HG03066 (cell line): Measurements from ENCODE around the gene ADRM1.

Experiments
- ATAC-seq: cut with Tn5 transposase; IDR thresholded peaks from one replicate; pipeline ENCODE4 v1.9.1; 2021; ENCODE audit warnings: low read depth; ENCODE audit not compliant: unreplicated experiment

Gene ADRM1

GRCh38 chr20:62309198-62309944 is 6.6 kb downstream of the ADRM1 start:
- ATAC-seq = no peak

DNA sequence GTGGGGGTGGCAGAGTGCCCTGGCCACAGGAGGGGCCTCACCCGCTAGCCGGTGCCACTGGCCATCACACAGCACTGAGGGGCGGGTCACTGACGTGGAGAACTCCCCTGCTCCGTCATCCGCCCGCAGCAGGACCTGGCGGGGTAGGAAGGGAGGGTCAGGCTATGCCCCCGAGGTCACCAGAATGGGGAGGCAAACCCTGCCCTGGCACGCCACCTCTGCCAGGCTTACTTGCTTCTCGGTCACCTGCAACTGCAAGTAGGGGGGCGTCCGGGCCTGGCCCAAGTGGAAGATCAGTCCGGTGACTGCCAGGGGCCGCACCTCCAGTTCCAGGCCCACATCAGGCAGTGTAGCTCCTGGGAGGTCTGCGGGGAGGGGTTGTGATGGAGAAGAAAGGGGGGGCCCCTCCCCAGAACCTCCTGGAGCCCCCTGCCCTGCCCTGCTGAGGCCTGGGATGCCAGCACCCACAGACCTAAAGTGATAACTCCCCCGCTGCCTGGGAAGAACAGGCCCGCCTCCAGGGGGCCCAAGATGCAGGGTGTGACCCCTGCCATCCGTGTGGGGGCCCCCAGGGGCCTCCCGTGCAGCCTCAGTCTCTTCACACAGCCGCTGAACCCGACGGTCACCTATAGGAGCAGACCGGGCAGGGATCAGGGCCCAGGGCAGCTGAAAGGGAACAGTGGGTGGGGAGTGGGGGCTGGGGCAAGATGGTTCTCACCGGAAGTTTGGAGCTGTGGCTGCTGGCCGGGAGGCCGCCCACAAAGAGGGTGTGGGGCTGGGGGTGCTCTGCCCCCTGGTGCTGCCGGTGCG is 7.4 kb downstream of the ADRM1 start:
- ATAC-seq = no peak

DNA sequence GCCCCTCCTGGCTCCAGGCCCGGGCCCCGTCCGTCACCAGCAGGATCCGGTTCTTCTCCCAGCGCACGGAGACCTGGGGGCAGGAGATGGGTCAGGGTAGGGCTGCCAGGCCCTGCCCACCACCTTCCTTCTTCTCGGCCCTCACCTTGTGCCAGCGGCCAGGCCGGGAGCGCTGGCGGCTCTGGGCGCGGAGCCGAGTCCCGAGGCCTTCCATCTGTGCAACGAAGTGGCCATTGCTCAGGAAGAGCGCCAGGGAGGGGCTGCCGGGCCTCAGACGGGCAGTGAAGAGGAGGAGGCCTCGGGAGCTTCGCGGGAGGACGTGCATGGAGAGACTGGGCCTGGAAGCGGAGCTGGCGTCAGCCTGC is 7.9 kb downstream of the ADRM1 start:
- ATAC-seq = no peak

GRCh38 chr20:62311150-62311549 is 8.4 kb downstream of the ADRM1 start:
- no peak for ATAC-seq

DNA sequence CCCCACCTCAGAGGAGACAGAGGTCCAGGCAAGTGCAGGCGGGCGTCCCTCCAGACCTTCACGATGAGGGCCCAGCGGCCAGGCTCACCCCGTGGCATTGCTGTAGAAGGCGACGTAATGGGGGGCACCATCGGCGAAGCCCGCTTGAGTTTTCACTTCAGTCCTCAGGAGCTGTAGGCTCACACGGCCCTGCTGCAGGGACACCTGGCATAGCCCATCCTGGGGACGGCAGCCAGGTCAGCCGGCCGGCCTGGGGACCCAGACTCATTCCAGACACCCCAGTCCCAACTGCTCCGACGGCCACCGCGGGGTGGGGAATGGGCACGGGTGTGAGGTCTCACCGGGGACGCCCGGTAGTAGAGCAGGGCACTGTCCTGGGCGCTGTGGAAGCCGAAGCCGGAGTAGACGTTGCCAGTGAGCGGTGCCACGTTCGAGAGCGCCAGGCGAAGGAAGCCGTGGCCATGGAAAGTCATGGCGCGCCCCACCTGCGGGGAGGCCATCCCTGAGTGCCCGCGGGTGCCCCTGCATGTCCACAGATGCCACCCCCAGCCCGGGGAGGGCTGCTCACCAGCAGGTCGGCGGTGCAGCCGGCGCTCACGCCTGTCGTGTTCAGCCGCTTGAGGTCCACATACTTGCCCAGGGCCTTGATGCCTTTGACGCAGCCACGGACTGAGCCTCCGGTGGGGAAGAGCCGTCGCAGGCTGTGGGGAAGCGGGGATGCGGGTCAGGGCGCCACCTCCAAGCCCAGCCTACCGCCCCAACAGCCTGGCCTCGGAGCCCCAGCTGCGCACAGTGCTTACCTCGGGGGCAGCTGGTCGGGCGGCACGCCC is 9.2 kb downstream of the ADRM1 start:
- no peak for ATAC-seq

DNA sequence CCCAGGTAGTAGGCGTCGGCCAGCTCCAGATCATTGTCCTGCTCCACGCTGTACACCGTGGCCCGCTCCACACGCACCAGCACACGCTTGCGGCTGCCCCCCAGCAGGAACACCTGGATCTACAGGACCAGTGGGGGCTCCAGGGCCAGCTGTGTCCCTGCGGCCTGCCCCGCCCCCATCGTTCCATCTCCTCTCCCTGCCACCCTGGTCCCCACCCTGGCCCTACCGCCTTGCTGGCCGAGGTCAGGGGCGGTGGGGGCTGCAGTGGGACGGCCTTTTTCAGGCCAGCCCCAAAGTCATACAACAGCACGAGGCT is 9.8 kb downstream of the ADRM1 start:
- no peak for ATAC-seq

- ATAC-seq = no peak
These were observed 10.2 kb downstream of the ADRM1 start for GRCh38 chr20:62313021-62313420.

DNA sequence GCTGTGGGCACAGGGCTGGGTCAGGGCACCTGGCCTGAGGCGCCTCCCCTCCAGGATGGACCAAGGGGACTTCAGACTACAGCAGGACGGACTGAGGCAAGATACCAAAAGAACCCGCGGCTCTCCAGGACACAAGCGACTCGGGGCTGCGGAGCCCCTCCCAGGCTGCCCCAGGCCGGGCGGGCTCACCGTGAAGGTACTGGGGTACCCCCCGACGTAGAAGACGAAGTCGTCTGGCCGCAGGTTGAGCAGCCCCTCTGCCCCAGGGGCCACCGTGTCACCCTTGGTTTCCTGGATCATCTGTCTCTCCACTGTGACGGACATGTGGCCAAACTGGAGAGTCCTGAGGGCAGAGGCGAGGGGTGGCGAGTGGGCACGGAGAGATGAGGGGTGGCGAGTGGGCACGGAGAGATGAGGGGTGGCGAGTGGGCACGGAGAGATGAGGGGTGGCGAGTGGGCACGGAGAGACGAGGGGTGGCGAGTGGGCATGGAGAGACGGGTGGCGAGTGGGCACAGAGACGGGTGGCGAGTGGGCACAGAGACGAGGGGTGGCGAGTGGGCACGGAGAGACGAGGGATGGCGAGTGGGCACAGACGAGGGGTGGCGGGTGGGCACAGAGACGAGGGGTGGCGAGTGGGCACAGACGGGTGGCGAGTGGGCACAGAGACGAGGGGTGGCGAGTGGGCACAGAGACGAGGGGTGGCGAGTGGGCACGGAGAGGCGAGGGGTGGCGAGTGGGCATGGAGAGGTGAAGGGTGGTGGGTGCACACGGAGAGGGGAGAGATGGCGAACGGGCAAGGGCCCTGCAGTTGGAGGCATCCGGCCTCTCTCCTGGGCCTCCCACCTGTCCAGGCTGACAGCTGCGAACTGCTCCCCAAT is 10.9 kb downstream of the ADRM1 start:
- no peak for ATAC-seq

GRCh38 chr20:62314339-62314638 is 11.5 kb downstream of the ADRM1 start:
- ATAC-seq = no peak

GRCh38 chr20:62314711-62315302 is 12.0 kb downstream of the ADRM1 start:
- no peak for ATAC-seq

DNA sequence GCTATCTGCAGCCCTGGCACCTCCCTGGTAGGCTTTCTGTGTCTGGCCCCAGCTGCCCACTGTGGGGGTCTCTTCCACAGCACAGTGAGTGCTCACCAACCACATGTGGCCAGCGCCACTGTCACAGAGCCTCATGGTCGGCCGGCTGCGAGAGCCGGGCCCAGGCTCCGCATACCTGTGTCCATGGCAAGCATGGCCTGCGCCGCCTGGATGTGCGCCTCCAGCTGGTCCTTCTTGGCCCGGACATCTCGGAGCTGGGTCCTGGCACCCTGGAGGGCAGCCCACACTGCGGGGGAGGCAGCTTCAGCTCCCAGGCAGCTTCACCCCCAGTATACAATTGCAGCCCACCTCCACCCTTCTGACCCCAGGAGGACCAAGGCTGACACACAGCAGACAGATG is 13.0 kb downstream of the ADRM1 start:
- ATAC-seq = no peak

GRCh38 chr20:62316331-62317166 is 13.8 kb downstream of the ADRM1 start:
- ATAC-seq = no peak

DNA sequence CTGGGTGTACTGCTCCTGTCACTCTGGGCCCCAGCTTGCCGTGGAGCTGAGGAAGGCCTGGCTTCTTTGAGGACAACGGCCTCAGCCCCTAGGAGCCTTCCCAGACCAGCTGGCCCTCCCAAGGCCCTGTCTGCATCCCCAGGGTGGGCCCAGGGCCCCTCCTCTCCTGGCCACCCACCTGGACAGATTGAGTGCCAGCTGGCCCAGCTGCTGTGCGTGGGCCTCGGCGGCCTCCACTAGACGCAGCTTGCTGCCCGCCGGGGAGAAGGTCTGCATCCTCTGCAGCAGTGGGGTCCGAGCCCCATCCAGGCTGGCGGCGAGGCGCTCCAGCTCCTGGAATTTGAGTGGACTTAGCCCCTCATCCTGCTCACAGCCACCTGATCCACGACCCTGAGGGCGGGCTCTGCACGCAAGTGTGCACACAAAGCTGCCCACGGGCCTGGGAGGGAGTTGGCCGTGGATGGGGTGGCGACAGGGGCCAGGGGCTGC is 14.4 kb downstream of the ADRM1 start:
- ATAC-seq = no peak

DNA sequence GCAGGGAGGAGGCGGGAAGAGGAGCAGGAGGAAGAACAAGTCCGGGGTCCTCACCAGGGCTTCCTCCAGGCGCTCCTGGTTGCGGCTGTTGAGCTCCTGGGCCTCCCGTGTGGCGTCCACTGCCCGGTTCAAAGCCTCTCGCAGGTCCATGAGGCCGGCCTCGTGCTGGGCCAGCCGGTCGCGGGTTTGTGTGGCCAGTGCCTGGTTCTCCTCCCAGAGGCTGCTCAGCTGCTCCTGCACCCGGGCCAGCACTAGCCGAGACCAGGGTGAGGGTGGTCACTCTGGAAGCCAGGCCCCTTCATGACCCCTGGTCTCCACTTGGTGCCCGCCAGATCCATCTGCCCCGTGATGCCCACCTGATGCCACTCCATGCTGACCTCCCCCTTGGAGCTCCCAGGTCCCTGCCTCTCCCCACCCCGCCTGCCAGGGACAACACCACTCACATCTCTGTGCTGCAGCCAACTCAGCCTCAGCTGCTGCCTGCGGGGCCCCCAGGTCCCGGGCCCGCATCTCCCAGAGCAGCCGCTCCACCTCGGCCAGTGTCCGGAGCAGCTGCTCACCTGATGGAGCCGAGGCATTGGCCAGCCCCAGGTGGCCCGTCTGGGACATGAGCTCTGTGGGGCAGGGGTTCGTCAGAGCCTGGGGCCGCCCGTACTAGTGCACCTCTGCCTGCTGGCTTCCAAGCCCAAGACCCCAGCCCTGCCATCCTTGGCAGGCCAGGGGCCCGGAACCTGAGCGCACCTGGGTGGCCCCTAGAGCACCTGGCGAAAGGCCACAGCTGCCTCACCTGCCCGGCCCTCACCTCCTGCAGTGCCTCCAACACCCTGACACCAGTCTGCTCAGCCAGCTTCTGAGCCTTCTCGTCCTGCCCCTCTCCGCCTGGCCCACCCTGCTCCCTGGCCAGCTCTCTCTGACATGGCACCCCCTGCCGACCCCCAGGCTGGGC is 15.9 kb downstream of the ADRM1 start:
- no peak for ATAC-seq

GRCh38 chr20:62319346-62319909 is 16.6 kb downstream of the ADRM1 start:
- no peak for ATAC-seq

- ATAC-seq = no peak
These were observed 18.0 kb downstream of the ADRM1 start for GRCh38 chr20:62320581-62321354.

GRCh38 chr20:62321521-62321948 is 18.7 kb downstream of the ADRM1 start:
- no peak for ATAC-seq
